Brain microvascular endothelial cell (primary cell): ENCODE measurements around the gene COL25A1.

Experiments used
- DNase-seq: peaks from one replicate; pipeline ENCODE4 v3.0.0-alpha.2; 2020
- H3K27ac ChIP-seq: fragments of 250-450 bp; sonication (Bioruptor Pico); 2 replicates; pipeline ENCODE4 v1.5.1; 2020; ENCODE audit warnings: mild to moderate bottlenecking, moderate library complexity
- H3K27me3 ChIP-seq: fragments of 250-450 bp; sonication (Bioruptor Pico); replicated peaks from 2 replicates; pipeline ENCODE4 v1.5.1; 2020; ENCODE audit warnings: mild to moderate bottlenecking
- H3K36me3 ChIP-seq: fragments of 250-450 bp; sonication (Bioruptor Pico); replicated peaks from 2 replicates; pipeline ENCODE4 v1.5.1; 2020; ENCODE audit warnings: mild to moderate bottlenecking
- H3K4me3 ChIP-seq: 2 replicates; pipeline ENCODE4 v1.5.1; 2011; ENCODE audit warnings: low read depth, mild to moderate bottlenecking, control low read depth, low read length, moderate library complexity
- in situ Hi-C: cut with HindIII; loops from 2 replicates; pipeline ENCODE4 v1.10.0; 2017; ENCODE audit warnings: low sequenced_read_pairs, low pct_ligation_motif_present
- TF ChIP-seq, protein P1 (sequence below): IDR thresholded peaks from 2 replicates; pipeline ENCODE4 v1.5.1; 2011; ENCODE audit warnings: low read depth, mild to moderate bottlenecking, moderate library complexity, low read length, control low read depth, inconsistent platforms; ENCODE audit errors: missing control alignments

Gene COL25A1

DNA sequence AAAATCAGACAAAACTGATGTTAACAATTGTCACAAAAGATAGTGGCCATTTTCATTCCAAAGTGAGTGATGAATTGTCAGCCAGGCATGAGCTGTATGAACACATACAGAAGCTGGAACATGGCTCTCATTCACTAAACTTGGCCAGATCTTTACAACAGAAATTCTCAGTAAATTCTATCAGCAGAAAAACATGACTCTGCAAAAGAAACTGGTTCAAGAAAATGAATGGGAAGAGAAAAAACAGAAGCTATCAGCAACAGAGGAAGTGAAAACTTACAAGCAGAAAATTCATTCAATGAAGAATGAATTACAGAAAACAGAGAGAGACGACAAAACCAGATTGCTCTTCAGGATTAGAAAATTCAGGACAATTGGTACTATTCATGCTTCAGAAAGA, 249.6 kb downstream of the COL25A1 start:
- H3K36me3 ChIP-seq = no peaks in the 10 kb centered on the region
- in situ Hi-C loops = no loop called here

DNA sequence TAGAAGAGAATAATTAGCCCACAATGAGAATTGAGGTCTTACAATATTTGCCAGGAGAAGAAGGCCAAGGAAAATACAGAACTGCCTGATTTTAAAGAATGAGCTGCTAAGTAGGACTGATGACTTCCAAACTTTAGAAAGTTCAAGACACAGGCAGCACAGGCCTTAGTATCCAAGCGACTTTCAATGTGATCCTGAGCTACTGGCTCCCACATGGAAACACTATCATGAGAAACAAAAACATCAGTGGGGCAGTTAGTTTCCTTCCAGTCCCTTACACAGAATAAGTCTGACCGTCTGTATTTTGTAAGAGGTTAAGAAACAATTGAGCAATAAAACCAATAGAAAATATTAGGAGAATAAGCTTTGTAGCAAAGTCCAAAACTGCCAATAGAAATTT, 251.4 kb downstream of the COL25A1 start:
- no peak overlapping the region for H3K27ac ChIP-seq
- H3K27me3 ChIP-seq = no peaks in the 10 kb centered on the region
- no peak overlapping the region for H3K4me3 ChIP-seq
- TF ChIP-seq, protein P1, sequence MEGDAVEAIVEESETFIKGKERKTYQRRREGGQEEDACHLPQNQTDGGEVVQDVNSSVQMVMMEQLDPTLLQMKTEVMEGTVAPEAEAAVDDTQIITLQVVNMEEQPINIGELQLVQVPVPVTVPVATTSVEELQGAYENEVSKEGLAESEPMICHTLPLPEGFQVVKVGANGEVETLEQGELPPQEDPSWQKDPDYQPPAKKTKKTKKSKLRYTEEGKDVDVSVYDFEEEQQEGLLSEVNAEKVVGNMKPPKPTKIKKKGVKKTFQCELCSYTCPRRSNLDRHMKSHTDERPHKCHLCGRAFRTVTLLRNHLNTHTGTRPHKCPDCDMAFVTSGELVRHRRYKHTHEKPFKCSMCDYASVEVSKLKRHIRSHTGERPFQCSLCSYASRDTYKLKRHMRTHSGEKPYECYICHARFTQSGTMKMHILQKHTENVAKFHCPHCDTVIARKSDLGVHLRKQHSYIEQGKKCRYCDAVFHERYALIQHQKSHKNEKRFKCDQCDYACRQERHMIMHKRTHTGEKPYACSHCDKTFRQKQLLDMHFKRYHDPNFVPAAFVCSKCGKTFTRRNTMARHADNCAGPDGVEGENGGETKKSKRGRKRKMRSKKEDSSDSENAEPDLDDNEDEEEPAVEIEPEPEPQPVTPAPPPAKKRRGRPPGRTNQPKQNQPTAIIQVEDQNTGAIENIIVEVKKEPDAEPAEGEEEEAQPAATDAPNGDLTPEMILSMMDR = no peak
- H3K36me3 ChIP-seq = no peaks in the 10 kb centered on the region
- no peak for DNase-seq
- in situ Hi-C loops = no loop called here

More for the DNA sequence above, 249.6 kb downstream of the COL25A1 start:
- TF ChIP-seq, protein P1 = no peak
- no peak overlapping the region for H3K27ac ChIP-seq
- no peaks in the 10 kb centered on the region for H3K27me3 ChIP-seq
- no peak for DNase-seq
- H3K4me3 ChIP-seq = no peak overlapping the region

DNA sequence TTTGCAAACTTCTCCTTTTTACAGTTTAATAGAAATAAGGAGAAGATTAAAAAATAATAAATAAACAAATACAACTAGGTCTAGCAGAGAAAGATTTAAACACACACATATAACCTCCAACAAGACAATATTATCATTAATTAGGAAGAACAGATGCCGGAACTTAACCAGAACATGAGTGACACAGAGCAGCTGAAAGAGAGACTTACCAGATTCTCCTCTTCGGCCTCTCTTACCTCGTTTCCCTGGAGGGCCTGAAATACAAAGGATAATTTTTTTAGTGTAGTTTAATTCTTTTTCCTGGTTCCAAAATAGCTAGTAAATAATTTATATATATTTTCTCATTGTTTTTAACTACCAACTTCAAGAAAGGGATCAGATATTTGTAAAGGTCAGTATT, 252.5 kb downstream of the COL25A1 start:
- Histone ChIP-seq H3K4me3 (no peak overlapping the region), H3K36me3 (no peaks in the 10 kb centered on the region), H3K27ac (no peak overlapping the region), H3K27me3 (no peaks in the 10 kb centered on the region)
- TF ChIP-seq, protein P1 = no peak
- in situ Hi-C loops = no loop called here
- DNase-seq = no peak

DNA sequence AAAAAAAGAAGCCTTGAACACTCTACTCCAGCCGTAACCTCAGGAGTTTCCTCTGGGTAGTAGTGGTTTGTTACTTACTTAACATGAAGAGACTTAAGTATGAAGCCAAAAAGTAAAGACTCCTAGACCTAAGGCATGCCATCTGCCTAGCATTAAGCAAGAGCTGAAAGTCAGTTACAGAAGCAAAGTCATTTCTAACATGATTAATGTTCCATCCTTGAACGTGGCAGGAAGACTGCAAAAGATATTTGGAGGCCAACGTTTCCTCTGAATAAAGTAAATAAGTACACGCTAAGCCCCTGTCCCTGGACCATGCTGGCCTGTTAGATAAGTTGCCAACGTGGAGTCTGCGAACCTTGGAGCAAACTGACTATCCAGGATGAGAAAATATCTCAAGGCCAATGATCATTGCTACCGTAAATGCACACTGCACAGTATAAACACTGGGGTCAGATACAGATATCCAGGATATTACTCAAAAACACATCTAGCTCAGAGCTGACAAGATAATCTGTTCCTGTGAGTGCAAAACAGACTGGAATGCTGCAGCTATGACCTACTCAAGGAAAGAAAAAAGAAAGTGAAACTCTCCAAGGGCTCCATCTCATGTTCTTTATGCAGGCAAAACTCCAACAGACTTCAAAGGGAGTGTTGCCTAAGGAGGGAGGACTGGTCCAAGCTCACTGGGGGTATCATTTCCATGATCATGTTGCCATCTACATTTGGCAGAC, 255.8 kb downstream of the COL25A1 start:
- H3K27me3 ChIP-seq = no peaks in the 10 kb centered on the region
- no peak overlapping the region for H3K4me3 ChIP-seq
- in situ Hi-C loops = no loop called here
- peak overlapping the region; percentile 44 for H3K27ac ChIP-seq
- H3K36me3 ChIP-seq = no peaks in the 10 kb centered on the region
- peak; percentile 58 for DNase-seq
- TF ChIP-seq, protein P1 = no peak

DNA sequence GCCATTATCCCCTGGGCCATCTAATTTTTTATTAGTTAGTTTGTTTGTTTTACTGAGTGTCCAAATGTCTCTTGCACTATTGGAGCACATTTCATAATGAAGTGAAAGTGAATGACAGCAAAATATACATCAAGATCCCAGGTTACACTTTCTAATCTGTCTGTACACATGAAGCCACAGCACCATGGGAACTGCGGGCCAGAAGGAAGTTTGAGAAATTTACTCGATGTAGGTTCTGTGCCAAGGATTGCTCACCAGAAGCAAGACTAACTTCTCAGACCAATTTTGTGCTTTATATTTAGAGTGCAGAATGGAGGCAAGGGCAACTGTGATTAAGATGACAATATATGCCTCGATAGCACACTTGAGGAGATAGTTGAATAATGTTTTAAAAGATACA, 258.0 kb downstream of the COL25A1 start:
- DNase-seq = no peak
- TF ChIP-seq, protein P1 = no peak
- Histone ChIP-seq H3K36me3 (no peaks in the 10 kb centered on the region), H3K4me3 (no peak overlapping the region), H3K27me3 (no peaks in the 10 kb centered on the region), H3K27ac (no peak overlapping the region)
- in situ Hi-C loops = no loop called here

DNA sequence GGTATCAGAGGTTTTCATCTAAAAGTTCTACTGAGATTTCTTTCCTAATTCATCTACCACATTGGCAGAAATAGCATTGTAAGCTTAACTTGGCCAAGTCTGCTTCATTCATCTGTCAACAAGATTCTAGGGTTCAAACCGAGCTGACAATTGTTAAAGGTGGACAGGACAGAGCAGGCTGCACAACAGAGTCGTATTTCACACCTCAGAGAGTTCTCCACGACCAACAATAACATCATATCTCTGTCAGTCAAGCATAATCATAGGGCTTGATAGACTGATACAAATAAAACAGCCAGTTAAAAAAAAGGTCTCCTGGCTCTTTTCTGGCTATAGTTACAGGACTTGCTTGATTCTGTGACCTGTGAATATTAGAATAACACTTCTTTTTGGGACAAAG, 259.2 kb downstream of the COL25A1 start:
- H3K27ac ChIP-seq = no peak overlapping the region
- no peak for DNase-seq
- no peak overlapping the region for H3K4me3 ChIP-seq
- TF ChIP-seq, protein P1 = no peak
- no peaks in the 10 kb centered on the region for H3K36me3 ChIP-seq
- no peaks in the 10 kb centered on the region for H3K27me3 ChIP-seq
- in situ Hi-C loops = no loop called here
